Right ventricle myocardium superior (tissue), 1 donor: Measurements from ENCODE around the gene TTC3. TPM values are rescaled to one million over a fixed set of nuclear protein-coding genes. Genes with fewer than 3 reads are reported as not detected.
"Not testable (repeated sequence)": the region's sequence is repeated elsewhere in the genome, so short reads cannot be mapped to it uniquely, and the experiment has no call there.

Experiments used
- ATAC-seq: fragments of 200-7000 bp; cut with Tn5 transposase; one replicate; pipeline ENCODE4 v1.9.1; 2020; ENCODE audit warnings: mild to moderate bottlenecking; ENCODE audit not compliant: poor library complexity
- DNase-seq: peaks from one replicate; pipeline ENCODE4 v3.0.0-alpha.2; 2020
- intact Hi-C: fragments of 100-400 bp; cut with DNase I; formaldehyde crosslinking; loops from one replicate; pipeline ENCODE4 v1.11.2; 2022
- long read RNA-seq: library from polyadenylated mRNA; unstranded; transcript quantifications from one replicate; pipeline ENCODE4 v2.0.0, GENCODE V29; 2021
- total RNA-seq: library from RNA; stranded (reverse); fragmentation: NEBNext Ultra II Directional; extraction: Animal tissue kit (Norgen Biotek cat#: 25700); gene quantifications from one replicate; pipeline ENCODE4 v1.2.1, GENCODE V29; 2021
- donor health status: DM: no; HTN: yes; CAD: no; lungs with severe emphysema.

The TTC3 gene, protein sequence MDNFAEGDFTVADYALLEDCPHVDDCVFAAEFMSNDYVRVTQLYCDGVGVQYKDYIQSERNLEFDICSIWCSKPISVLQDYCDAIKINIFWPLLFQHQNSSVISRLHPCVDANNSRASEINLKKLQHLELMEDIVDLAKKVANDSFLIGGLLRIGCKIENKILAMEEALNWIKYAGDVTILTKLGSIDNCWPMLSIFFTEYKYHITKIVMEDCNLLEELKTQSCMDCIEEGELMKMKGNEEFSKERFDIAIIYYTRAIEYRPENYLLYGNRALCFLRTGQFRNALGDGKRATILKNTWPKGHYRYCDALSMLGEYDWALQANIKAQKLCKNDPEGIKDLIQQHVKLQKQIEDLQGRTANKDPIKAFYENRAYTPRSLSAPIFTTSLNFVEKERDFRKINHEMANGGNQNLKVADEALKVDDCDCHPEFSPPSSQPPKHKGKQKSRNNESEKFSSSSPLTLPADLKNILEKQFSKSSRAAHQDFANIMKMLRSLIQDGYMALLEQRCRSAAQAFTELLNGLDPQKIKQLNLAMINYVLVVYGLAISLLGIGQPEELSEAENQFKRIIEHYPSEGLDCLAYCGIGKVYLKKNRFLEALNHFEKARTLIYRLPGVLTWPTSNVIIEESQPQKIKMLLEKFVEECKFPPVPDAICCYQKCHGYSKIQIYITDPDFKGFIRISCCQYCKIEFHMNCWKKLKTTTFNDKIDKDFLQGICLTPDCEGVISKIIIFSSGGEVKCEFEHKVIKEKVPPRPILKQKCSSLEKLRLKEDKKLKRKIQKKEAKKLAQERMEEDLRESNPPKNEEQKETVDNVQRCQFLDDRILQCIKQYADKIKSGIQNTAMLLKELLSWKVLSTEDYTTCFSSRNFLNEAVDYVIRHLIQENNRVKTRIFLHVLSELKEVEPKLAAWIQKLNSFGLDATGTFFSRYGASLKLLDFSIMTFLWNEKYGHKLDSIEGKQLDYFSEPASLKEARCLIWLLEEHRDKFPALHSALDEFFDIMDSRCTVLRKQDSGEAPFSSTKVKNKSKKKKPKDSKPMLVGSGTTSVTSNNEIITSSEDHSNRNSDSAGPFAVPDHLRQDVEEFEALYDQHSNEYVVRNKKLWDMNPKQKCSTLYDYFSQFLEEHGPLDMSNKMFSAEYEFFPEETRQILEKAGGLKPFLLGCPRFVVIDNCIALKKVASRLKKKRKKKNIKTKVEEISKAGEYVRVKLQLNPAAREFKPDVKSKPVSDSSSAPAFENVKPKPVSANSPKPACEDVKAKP (N-terminal part only)
- 36.3 TPM for total RNA-seq
- long read RNA-seq, partial matches to known transcripts: 4 of 4 reads
- long read RNA-seq, other reads (novel, unspliced or antisense): 0 of 4 reads

DNA sequence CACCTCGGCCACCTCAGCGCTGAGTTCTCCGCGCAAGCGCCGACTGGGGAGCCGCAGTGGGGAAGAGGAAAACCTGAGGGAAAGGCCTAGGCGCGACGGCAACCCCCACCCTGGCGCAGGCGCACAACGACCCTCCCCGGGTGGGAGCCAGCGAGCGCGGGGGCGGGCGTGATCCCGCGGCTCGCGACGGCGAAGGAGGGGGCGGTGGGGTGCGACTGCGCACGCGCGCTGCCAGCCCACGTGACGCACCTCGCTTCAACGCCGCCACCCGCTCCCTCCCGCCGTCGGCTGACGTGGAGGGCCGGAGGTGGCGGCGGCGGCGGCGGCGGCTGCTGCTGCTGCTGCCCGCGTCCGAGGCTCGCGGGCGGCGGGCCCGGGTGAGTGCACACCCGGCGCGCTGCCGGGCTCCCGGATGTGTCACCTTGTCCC, at the start of gene TTC3, which contains the start of gene PIGP:
TTC3 (plus strand) TSS at position 267 of the 429 bp plus-strand sequence. CDS start 14,004 bp downstream, outside the sequence.
PIGP (minus strand) TSS at position 84 of the 429 bp plus-strand sequence. CDS start 556 bp downstream, outside the sequence.
- intact Hi-C loops: no loop called here
- peak; percentile 96 for DNase-seq

DNA sequence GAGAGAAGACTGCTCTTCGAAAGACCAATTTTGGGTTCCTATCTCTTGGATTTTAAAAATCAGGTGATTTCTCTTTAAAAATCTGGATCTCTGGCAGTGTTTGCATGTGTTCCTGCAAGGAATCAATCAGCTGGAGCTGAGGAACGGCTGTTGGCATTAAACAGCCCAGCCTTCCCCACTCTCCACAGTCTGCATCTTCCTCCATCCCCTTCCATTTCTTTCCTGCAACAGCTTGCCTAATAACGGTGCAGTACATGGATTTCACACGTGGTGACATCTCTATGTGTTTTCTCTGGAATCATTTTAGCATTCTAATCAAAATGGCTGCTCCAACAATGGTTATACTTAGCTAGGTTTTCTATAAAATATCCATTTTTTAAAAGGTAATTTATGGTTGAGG, 46.6 kb upstream of the TTC3 start:
- ATAC-seq (no peak), DNase-seq (no peak)
- intact Hi-C loops: no loop called here

More for the DNA sequence above, at the start of gene TTC3, which contains the start of gene PIGP:
- peak; percentile 93 for ATAC-seq

DNA sequence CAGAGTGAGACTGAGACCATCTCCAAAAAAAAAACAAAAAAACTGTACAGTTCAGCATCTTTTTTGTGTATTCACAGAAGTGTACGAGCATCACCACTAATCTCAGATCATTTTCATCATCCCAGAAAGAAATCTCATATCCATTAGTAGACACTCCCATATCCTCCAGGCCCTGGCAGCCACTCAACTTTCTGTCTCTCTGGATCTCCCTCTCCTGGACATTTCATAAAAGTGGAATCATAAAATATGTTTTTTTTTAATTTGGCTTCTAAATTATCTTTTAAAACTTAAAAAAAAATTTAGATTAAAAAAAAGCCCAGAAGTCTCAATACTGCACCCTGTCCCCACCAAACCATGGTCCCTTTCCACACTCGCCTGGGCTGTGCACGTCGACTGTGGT, 44.5 kb upstream of the TTC3 start:
- DNase-seq (no peak), ATAC-seq (no peak)
- intact Hi-C loops: no loop called here

DNA sequence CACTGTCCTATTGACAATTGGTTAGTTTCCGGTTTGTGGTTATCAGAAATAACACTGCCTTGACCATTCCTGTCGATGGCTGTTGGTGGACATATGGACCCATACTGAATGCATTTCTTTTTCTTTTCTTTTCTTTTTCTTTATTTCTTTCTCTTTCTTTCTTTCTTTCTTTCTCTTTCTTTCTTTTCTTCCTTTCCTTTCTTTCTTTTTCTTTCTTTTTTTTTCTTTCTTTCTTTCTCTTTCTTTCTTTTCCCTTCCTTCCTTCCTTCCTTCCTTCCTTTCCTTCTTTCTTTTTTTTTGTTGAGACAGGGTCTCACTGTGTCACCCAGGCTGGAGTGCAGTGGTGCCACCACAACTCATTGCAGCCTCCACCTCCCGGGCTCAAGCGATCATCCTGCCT, 42.2 kb upstream of the TTC3 start:
- ATAC-seq (no peak), DNase-seq (no peak)
- intact Hi-C loops: no loop called here

DNA sequence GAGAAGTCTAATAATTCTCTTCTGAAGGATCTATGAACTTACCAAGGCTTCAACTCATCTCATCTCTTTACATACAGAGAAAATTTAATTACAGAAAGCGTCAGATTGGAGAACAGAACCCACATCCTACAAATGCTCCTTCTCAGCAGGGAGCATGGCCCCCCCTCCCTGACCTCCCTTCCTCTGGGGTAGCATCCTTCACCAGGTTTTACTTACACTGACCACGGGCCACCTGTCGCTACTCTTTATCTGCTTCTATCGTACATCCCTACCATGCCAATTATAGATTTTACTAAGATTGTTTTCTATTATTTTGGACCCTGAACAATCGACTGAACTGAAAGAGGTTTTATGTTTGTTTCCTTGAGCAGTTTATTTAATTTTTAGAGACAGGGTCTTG, 40.8 kb upstream of the TTC3 start:
- DNase-seq: no peak
- intact Hi-C loops: no loop called here
- no peak for ATAC-seq

DNA sequence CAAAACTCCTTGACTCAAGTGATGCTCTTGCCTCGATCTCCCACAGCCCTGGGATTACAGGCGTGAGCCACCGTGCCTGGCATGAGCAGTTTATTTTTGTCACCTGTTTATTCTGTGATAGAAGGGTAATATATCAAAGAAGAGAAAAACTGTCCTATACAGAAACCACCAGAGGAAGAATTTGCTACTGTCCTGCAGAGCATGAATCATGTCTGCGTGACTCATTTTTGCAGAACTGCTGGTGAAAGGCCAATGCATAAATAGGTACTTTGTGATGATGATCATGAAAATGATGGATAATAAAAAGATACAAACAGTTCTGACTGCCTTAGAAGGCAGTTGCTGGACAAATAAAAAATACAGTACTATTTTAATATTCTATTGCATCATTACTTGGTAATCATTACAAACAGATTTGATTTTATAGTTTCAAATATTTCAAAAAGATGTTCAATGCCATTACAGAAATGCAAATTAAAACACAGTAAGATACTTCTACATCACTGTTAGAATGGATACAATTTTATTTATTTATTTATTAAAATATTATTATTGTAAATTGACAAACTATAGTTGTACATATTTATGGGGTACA, 40.1 kb upstream of the TTC3 start:
- no peak for DNase-seq
- ATAC-seq: no peak
- intact Hi-C loops: no loop called here

DNA sequence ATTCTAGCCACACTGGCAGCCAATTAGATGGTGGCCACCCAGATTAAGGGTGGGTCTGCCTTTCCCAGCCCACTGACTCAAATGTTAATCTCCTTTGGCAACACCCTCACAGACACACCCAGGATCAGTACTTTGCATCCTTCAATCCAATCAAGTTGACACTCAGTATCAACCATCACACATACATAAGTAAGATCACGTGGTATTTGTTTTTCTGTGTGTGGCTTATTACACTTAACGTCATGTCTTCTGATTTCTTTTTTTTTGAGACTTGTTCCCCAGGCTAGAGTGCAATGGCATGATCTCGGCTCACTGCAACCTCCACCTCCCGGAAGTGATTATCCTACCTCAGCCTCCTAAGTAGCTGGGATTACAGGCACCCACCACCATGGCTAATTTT, 38.7 kb upstream of the TTC3 start:
- DNase-seq, intact Hi-C loops, ATAC-seq: not testable (repeated sequence)

DNA sequence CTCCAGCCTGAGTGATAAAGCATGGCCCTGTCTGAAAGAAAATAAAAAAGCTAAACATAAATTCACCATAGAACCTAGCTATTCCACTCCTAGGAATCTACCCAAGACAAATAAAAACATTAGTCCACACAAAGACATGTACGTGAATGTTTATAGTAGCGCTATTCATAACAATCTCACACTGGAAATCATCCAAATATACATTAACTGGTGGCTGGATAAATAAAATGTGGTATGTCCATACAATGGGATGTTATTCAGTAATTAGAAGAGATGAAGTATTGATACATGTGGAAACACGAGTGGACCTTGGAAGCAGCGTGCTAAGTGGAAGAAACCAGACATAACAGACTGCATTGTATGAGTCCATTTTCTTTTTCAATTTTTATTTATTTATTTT, 36.9 kb upstream of the TTC3 start:
- no peak for ATAC-seq
- intact Hi-C loops: no loop called here

DNA sequence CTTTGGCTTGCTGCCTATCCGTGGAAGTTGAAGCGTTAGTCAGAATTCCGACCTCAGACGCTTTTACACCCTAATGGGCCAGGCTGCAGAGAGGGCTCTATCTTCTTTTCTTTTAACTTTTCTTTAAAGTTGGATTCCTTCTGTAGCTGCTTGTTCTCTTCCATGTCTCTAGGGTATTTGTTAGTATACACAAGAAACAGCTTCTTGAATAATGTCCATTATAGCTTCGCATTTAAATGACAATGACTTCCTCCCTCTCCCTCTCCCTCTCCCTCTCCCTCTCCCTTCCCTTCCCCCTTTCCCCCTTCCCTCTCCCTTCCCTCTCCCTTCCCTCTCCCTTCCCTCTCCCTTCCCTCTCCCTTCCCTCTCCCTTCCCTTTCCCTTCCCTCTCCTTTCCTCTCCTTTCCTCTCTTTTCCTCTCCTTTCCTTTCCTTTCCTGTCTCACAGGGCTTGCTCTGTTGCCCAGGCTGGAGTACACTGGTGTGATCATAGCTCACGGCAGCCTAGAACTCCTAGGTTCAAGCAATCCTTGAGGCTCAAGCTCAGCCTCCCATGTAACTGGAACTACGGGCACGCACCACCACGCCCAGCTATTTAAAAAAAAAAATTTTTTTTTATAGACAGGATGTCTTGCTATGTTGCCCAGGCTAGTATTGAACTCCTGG, 33.5 kb upstream of the TTC3 start:
- ATAC-seq (no peak), DNase-seq (no peak)
- intact Hi-C loops: no loop called here

More for the DNA sequence above, 36.9 kb upstream of the TTC3 start:
- DNase-seq: no peak

DNA sequence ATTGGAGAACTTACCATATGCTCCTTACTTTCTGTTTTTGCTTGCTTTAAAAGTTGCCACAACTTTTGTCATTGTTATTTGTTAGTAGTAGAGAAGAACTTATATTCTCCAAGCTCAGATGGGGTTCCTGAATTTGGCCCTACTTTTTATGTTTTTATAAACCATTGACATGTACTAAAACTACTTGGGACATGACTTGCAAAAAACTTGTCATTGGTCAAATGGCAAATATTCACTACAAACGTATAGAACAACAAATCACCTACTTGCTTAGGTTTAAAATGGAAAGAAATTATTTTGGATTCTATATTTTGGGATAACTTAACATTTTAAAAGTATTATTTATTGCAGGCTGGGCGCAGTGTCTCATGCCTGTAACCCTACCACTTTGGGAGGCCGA, 32.8 kb upstream of the TTC3 start:
- ATAC-seq: no peak
- DNase-seq: no peak
- intact Hi-C loops: no loop called here

DNA sequence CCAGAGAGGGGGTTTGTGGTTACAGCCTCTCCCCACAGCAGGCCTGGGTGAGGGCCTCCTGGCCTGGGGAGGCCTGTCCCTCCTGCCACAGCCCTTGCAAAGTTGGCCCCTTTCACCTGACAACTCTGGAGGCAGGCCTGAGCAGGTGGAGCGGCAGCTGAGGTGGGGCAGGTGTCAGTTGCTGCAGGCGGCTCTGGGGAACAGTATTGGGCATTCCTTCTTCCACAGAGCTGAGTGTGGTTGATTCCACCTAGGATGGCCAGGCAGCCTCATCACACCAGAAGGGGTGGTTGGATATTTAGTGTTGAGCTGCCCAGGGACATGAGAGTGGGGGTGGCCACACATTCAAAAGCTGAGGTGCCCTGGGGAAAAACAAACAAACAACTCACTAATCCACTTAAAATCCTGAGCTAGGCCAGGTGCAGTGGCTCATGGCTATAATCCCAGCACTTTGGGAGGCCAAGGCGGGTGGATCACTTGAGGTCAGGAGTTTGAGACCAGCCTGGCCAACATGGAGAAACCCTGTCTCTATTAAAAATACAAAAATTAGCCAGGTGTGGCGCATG, 31.3 kb upstream of the TTC3 start:
- DNase-seq (no peak), ATAC-seq (no peak)
- intact Hi-C loops: no loop called here

DNA sequence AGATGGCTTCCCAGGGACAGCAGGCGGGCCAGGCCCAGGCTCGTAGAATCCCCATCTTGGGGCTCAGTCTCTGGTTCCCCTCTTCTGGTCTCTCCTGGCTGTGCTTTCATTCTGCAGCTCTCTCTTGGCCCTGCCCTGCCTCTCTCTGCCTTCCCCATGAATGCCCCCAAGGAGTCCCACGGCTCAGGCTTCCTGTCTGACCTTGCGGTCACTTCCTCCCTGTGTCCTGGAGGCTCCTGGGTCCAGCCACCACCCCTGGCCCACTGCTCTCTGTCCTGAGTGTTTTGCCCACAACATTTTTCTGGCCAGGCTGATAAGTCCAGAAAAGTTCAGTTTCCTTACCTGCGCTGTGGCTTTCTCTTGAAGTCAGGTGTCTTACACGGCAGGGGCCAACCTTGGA, 29.2 kb upstream of the TTC3 start:
- intact Hi-C loops: no loop called here
- DNase-seq (no peak), ATAC-seq (no peak)

DNA sequence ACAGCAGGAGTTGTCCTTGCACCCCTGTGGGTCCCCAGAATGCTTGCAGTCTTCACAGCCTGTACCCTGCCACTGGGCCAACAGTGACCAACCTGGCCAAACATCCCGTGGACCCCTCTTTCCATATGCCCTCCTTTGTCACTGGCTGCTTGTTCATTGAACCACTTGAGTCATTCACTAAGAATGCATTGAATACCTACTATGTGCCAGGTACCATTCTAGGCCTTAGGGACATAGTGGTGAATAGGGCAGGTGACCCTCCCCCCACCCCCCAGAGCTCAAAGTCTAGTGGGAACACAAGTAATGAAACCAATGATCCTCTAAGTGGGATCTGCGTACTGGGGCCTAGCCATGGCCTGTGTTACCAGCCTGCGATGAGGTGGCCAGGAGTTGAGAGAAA, 28.4 kb upstream of the TTC3 start:
- DNase-seq (no peak), ATAC-seq (no peak)
- intact Hi-C loops: no loop called here

DNA sequence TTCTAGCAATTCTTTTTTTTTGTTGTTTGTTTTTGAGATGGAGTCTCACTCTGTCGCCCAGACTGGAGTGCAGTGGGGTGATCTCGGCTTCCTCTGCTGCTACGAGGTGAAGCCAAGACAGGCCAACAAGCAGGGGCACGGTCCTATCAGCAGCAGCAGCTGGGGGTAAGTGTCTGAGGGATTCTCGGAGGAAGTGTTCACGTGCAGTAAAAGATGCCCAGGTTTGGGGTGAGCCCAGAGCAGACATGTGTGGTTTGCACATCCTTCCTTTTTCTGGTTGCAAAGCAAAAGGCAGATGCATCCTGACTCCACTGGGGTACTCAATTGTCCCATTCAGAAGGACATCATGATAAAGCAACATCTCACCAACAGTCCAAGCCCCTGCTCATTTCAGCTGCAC, 27.9 kb upstream of the TTC3 start:
- intact Hi-C loops: no loop called here
- no peak for DNase-seq
- no peak for ATAC-seq

DNA sequence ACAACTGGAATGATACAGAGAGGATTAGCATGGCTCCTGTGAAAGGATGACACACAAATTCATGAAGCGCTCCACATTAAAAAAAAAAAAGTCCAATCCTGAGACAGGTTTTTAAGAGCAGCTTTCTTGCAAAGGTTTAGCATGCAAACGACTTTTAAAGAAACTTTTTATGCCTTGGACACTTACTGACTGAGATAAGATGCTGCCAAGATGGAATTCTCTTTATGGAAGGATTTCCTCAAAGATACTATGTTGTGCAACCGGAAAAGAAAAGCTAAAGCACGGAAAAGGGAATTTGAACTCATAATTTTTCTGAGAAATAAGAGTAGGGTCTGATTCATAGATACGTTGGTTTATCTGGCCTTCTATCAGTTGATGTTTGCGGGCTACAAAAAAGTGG, 27.5 kb upstream of the TTC3 start:
- ATAC-seq (no peak), DNase-seq (no peak)
- intact Hi-C loops: no loop called here

DNA sequence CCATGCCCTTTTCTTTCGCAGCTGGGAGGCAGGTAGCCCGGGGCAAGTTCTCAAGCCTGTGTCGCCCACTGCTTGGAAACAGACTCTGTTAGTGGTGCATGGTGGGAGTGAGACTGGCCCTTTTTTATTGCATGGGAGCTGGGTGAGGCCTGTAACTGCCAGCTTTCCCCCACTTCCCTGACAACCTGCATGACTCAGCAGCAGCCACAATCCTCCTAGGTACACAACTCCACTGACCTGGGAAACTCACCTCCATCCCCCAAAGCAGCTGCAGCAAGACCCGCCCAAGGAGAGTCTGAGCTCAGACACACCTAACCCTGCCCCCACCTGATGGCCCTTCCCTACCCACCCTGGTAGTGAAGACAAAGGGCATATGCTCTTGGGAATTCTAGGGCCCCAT, 26.0 kb upstream of the TTC3 start:
- ATAC-seq: no peak

DNA sequence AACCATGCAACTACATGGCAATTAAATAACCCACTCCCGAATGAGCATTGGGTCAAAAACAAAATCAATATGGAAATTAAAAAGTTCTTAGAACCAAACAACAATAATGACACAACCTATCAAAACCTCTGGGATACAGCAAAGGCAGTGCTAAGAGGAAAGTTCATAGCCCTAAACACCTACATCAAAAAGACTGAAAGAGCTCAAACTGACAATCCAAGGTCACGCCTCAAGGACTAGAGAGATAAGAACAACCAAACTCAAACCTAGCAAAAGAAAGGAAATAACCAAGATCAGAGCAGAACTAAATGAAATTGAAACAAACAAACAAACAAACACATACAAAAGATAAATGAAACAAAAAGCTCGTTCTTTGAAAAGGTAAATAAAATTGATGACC, 23.3 kb upstream of the TTC3 start:
- ATAC-seq, DNase-seq, intact Hi-C loops: not testable (repeated sequence)

More for the DNA sequence above, 26.0 kb upstream of the TTC3 start:
- DNase-seq: no peak
- intact Hi-C loops: no loop called here
